Stimulated activated CD8-positive, alpha-beta memory T cell treated with anti-CD3 and anti-CD28 coated beads, Interleukin-4, amount 100 ng/mL, for 24 hours (primary cell): ENCODE data around the gene ZNF143.
"Not testable (repeated sequence)": the region's sequence is repeated elsewhere in the genome, so short reads cannot be mapped to it uniquely, and the experiment has no call there.

Source experiments
- DNase-seq: peaks from one replicate; pipeline ENCODE4 v3.0.0-alpha.2; 2020; ENCODE audit warnings: low read depth

The ZNF143 gene

DNA sequence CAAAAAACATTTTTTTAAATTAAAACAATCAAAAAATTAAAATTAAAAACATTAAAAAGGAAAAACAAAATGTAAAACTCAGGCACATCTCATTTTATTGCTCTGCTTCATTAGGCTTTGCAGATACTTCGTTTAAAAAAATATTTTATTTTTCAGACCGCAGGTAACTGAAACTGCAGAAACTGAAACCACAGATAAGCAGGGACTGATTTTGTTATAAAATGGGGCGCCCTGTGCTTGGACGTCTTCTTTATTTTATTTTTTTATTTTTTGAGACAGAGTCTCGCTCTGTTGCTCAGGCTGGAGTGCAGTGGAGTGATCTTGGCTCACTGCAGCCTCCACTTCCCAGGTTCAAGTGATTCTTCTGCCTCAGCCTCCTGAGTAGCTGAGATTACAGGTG is 88.4 kb downstream of the ZNF143 start:
- DNase-seq = not testable (repeated sequence)

DNA sequence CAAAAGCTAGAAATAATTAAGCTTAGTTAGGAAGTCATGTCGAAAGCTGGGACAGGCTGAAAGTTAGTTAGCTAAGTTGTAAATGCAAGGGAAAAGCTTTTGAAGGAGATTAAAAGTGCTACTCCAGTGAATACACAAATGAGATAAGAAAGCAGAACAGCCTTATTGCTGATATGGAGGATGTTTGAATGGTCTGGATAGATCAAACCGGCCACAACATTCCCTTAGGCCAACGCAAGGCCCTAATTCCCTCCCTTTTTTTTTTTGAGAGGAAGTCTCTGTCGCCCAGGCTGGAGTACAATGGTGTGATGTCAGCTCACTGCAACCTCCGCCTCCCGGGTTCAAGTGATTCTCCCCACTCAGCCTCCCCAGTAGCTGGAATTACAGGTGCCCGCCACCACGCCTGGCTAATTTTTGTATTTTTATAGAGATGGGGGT is 89.4 kb downstream of the ZNF143 start:
- DNase-seq = no peak

DNA sequence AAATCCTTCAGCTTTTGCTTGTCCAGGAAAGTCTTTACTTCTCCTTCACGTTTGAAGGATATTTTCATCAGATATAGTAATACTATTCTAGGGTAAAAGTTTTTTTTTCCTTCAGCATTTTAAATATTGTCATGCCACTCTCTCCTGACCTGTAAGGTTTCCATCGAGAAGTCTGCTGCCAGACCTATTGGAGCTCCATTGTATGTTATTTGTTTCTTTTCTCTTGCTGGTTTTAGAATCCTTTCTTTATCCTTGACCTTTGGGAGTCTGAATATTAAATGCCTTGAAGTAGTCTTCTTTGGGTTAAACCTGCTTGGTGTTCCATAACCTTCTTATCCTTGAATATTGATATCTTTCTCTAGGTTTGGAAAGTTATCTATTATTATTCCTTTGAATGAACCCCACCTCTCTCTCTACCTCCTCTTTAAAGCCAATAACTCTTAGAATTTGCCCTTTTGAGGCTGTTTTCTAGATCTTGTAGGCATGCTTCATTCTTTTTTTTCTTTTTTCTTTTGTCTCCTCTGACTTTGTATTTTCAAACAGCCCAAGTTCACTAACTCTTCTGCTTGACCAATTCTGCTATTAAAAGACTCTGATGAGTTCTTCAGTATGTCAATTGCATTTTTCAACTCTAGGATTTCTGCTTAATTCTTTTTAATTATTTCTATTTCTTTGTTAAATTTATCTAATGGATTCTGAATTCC is 100.6 kb downstream of the ZNF143 start:
- no peak for DNase-seq

DNA sequence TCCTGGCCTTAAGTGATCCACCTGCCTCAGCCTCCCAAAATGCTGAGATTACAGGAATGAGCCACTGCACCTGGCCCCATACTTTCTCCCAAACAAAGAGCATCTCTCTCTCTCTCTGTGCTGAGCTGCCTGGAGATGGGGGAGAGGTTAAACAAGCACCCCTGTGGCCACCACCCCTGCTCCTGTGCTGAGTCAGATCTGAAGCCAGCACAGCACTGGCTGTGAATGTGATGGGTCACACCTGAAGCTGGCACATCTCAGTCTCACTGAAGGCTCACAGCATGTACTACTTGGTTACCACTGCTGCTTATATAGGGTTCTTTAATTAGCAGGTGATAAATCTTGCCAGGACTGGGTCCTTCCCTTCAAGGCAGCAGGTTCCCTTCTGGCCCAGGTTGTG is 101.9 kb downstream of the ZNF143 start:
- DNase-seq = no peak

DNA sequence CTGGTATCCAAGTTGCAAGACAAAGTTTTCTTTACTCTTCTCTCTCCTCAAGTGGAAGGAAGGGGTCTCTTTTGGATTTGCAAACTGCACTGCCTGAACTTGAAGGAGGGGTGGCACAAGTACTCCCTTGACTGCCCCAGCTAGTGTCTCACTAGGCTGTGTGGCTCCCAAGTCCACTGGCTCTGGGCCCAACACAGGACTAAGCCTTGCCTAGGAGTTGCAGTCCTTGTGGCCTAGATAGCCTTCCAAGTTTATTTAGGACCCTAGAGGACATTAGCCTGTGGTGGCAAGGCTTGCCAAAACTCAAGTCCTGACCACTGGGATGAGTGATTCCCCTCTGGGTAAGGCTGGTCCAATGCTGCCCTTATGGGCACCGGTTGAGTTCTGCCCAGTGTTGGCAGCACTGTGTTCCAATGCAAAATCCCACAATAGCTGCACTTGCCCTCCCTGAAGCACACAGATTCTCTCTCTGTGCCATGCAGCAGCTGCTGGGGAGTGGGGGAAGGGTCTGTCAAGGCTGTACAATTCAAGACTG is 102.5 kb downstream of the ZNF143 start:
- no peak for DNase-seq

DNA sequence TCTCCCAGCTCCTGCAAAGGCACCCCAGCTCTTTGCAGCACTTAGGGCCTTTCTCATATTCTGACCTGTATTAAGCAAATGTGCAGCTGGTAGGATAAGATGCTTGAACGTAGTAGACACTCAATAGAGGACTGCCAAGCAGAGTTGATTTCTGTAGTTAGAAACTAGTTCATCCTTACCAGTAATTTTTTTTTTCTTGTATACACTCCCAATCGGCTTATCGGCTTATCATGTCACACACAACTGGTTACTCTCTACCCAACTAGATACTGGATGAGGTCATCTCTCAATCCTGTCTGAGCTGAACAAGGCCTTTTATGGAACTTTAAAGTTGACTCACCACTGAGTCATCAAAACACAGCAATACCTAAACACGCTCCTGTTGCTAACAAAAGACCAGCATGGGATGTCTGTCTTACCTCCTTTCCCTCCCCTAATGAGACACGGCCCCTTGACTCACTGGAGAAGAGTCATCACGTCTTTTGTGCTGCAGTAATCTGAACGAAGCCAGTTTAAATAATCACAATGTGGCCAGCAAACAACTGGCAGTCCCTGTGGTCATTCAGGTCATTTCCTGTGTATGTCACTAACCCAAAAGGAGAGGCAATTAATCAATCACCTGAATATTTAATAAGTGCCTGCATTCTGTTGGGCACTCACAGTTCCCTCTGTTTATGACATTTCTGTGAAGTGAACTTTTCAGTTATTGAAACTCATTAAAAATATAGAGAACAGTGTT is 105.2 kb downstream of the ZNF143 start:
- DNase-seq = no peak

DNA sequence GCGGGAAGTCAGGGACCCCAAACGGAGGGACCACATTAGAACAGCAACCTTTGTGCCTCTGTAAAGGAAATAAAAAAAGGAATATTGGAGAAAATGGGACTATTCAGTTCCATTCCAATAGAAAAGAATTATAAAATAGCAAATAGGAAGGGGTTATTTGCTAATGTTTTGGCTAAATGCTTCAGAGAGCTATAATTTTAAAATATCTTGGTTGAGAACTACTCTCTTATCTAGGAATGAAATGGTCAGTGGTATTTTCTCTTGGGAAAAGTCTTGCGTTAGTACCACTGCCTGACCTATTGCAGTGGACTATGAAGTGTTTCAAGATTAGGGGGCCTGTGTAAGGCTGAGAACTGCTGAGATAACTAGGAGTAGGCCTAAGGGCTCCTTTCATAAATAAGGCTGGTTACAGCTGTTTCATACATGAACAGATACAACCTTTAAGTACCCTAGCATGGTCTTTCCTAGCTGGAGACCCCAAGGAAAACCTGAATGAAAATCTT is 105.8 kb downstream of the ZNF143 start:
- no peak for DNase-seq

DNA sequence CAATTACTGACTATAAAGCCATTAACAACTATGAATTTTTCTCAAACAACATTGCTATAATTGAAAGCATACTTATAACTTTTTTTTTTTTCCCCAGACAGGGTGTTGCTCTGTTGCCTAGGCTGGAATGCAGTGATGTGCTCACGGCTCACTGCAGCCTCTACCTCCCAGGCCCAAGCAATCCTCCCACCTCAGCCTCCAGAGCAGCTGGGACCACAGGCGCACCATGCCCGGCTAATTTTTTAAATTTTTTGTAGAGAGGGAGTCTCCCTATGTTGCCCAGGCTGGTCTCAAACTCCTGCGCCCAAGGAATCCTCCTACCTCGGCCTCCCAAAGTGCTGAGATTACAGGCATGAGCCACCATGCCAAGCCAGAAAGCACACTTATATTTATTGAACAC is 106.6 kb downstream of the ZNF143 start:
- DNase-seq = no peak

DNA sequence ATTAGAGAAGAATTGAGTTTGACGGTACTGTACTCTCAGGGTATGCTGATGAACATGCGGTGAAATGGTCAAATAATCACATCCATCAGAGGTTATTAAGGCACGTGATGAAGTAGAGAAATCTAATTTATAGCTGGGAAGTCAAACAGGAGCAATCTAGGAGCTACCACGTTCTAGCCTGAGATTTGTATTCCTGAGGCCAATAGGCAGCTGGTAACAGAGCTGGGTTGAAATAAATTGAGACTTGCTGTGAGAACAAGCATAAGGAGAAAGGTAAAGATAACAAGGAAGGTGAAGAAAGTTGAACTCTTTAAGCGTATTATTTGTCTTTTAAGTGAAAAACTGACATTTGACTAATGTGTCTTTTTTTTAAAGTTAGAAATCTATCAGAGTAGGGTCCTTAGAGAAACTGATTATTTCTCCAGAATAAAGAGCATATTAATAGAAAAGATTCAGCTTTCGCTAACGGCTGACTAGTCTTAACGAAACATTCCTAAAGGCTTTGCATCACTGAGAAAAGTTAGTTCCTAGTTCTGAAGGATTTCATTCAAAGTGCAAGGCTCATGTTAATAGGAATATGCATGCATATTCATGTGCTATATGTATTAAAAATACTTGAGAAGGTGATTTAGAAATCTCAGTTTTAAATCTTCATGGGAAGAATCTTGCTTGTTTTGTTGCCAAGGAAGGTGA is 107.5 kb downstream of the ZNF143 start:
- DNase-seq = no peak

DNA sequence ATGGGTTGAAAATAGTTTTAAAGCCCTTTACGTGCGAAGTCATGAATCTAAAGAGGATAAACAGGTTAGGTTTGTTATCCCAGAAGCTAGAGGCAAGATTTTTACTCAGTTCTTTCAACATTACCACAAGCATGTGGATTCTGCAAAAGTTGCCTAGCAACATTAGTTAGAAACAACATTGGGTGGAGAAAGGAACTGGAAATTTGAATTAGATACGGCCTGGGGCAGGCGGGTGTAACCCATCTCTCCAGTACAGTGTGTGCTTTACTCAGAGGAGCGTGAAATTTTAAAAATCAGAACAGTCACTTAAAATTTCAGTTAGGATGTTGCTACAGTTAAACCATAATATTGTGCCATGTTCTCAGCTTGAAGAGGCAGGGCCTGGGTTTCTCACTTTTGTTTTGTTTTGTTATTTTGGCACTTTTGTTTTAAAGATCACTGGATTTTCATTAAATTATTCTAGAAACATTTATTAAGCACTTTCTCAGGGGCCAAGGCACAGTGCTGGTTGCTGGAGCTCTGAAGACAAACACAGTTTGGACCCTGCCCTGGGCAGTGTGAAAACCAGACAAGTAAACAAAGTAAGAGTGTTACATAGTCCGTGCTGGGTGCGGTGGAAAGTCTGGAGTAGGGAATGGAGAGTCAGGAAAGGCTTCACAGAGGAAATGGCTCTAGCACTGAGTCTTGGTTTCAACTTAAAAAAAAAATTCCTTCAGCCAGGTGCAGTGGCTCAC is 108.2 kb downstream of the ZNF143 start:
- no peak for DNase-seq

DNA sequence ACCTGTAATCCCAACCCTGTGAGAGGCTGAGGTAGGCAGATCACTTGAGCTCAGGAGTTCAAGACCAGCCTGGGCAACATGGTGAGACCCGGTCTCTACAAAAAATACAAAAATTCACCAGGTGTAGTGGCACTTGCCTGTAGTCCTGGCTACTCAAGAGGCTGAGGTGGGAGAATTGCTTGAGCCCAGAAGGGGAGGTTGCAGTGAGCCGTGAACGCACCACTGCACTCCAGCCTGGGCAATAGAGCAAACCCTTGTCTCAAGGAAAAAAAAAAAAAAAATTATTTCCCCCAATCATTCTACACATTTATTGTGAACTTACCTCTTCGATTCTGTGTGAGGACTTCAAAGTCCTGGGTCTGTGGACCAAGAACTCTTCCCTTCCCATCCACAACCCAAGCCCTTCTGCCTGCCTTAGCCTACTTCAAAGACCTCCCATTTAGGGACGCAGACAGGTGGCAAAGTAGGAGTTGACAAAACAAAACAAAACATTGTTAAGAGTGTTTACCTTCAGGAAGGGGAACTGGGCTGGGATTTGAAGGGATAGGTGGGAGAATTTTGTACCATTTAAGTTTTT is 108.9 kb downstream of the ZNF143 start:
- DNase-seq = no peak

DNA sequence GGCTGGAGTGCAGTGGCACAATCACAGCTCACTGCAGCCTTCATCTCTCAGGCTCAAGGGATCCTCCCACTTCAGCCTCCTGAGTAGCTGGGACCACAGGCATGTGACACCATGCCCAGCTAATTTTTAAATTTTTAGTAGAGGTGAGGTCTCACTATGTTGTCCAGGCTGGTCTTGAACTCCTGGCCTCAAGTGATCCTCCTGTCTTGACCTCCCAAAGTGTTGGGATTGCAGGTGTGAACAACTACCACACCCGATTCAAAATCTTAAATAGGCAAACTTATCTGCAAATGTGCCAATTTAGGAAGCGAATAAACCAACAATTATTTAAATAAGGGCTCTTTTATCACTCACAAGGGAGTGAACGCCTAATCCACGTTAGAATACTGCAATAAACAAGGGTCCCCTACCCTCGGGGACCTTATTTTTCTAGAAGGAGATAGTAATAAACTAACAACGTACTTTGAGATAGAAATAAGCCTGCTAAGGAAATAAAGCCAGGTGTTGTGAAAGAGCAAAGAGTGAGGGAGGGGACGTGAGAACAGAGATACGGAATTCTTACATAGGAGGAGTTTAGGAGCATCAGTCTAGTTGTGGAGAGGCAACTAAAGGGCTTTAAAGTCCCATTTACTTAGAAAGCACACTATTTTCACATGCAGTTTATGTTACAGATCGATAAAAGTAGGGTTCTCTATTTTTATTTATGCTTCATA is 109.7 kb downstream of the ZNF143 start:
- no peak for DNase-seq

DNA sequence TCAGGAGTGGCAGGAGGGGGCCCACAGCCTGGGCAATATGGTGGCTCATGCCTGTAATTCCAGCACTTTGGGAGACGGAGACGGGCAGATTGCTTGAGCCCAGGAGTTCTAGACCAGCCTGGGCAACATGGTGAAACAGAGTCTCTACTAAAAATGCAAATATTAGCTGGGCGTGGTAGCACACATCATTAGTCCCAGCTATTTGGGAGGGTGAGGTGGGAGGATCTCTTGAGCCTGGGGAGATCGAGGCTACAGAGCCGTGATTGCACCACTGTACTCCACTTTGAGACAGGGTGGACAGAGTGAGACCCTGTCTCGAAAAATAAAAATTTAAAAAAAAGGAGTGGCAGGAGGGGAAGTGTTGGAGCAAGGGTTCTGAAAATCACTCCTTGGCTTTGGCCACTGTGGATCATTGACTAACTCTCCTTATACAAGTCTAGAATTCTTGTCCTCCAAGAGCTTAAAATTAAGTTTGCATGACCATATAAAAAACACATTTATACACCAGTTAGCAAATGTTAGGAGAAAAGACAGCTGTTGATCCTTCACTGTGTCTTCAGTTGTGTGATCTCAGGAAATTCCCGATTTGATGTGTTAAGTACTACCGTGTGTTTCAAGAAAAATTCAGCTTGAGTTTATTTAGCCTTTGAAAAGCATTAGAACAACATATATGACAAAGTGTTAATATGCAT is 110.4 kb downstream of the ZNF143 start:
- DNase-seq = no peak

DNA sequence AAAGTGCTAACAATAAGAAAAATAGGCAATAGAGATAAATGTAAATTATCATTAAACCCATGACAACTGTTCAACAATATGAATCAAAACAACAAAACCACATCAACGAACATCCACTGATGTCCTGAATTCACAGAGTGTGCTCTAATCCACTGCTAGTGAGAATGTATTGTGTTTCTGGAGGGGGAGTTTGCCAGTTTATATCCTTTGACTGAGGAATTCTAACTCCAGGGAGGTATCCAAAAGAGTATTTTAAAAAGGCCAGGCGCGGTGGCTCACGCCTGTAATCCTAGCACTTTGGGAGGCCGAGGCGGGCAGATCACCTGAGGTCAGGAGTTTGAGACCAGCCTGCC is 110.9 kb downstream of the ZNF143 start:
- DNase-seq = no peak

DNA sequence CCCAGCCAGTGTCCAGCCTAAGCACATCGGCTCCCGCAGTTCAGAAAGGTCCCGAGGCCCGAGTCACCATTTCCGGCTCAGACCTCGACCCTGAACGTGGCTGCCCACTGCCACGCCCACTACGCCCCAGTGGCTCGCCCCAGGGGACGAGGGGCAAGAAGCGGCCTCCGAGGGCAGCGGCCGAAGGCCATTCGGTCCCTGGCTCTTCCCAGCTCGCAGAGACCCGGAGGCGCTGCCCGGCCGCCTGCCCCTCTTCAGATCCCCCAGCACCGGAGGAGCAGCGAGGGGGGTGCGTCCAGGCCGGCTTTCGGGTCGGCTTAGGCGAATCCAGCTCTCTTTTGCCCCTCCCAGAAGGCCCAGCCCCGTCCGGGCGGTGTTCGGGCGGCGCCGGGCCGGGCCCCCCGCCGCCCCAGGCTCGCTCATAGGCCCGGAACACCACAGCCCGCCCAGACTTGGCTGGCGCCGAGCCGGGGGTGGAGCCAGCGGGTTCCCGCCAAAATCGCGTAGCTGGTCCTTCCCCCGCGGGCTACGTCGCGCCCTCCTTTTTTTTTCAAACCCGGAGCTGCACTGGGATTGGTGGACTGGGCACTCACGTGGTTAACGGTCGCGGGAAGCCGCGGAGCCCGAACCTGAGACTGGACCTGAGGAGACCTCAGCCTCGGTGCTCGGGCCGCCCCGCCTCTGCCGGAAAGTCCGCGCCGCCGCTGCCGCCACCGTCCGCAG is 112.4 kb downstream of the ZNF143 start, which contains the start of gene WEE1:
Gene WEE1, plus strand, starts transcription at position 619 of the 723 bp plus-strand sequence. CDS start 264 bp downstream, outside the sequence.
- DNase-seq = peak; percentile 97

DNA sequence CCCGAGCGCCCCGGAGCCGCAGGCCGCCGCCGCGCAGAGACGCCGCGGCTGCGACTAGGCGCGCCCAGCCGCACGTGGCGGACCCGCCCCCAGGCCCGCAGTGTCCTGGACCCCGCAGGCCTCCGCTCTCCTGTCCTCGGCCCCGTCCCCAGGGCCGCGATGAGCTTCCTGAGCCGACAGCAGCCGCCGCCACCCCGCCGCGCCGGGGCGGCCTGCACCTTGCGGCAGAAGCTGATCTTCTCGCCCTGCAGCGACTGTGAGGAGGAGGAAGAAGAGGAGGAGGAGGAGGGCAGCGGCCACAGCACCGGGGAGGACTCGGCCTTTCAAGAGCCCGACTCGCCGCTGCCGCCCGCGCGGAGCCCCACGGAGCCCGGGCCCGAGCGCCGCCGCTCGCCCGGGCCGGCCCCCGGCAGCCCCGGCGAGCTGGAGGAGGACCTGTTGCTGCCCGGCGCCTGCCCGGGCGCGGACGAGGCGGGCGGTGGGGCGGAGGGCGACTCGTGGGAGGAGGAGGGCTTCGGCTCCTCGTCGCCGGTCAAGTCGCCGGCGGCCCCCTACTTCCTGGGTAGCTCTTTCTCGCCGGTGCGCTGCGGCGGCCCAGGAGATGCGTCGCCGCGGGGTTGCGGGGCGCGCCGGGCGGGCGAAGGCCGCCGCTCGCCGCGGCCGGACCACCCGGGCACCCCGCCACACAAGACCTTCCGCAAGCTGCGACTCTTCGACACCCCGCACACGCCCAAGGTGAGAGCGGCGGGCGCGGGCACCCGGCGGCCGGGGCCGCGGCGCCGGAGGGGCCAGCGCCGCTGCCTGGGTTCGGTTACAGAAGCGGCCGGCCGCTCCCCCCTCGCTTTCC is 113.2 kb downstream of the ZNF143 start:
- no peak for DNase-seq

DNA sequence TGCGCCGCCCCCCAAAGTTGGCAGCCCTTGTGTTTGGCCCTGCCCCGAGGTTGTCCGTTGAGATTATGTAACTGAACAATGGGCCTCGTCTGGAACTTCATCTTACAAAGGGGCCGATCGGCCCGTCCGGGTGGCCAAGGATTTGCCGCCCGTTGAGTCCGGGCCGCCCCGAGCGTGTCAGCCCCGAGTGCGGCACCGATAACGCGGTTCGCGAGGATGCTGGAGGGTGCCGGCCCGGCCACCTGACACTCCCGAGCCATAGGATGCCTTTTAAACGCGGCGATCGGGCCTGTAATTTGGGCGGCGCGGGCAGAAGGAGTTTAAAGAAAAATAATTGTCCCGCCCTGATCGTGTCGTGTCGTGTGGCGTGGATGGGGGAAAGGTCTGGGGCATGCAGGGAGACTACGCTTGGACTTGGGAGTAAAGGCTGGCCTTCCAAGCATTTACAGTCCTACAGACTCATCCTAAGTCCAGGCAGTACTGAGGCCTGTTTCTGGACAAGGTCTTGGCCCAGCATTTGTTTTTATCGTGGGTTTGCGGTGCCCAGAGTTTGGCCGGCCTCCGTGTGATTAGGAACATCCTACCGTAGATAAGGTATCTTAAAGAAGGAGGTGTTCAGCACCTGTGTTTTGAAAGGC is 113.9 kb downstream of the ZNF143 start:
- DNase-seq = no peak
